ENCODE data around the gene TIMM22.
"Not testable (repeated sequence)": the region's sequence is repeated elsewhere in the genome, so short reads cannot be mapped to it uniquely, and the experiment has no call there.

TIMM22 gene

GRCh38 chr17:1041746-1042145 is 44.8 kb downstream of the TIMM22 start:
- no peak for DNase-seq

GRCh38 chr17:1042486-1042885 is 45.6 kb downstream of the TIMM22 start:
- DNase-seq = no peak

- DNase-seq = peak in 1 of 2 experiments; percentile 75
Measured at GRCh38 chr17:1043601-1044251, 46.8 kb downstream of the TIMM22 start.

GRCh38 chr17:1044387-1045009 is 47.6 kb downstream of the TIMM22 start:
- not testable (repeated sequence) for DNase-seq

GRCh38 chr17:1045456-1045855 is 48.5 kb downstream of the TIMM22 start:
- no peak for DNase-seq

GRCh38 chr17:1047177-1047878 is 50.4 kb downstream of the TIMM22 start:
- no peak for DNase-seq

- no peak for DNase-seq
Measured at GRCh38 chr17:1047879-1048470, 51.0 kb downstream of the TIMM22 start.

GRCh38 chr17:1048516-1049115 is 51.7 kb downstream of the TIMM22 start:
- not testable (repeated sequence) for DNase-seq

- DNase-seq = no peak
Measured at GRCh38 chr17:1049446-1050225, 52.7 kb downstream of the TIMM22 start.

GRCh38 chr17:1050246-1050995 is 53.5 kb downstream of the TIMM22 start:
- no peak for DNase-seq

- DNase-seq = no peak
Measured at GRCh38 chr17:1050996-1051925, 54.3 kb downstream of the TIMM22 start.

Data from NCI-H526 (cell line).